Activated CD4-positive, alpha-beta T cell treated with anti-CD3 and anti-CD28 coated beads for 24 hours (primary cell): ENCODE data around the gene RAB1A.

Experiments
- DNase-seq, 2 donors: peaks; one replicate each; pipeline ENCODE4 v3.0.0-alpha.2; 2020; ENCODE audit warnings: low read depth in 2 of 2

The RAB1A gene

GRCh38 chr2:65093211-65093610 is 36.7 kb downstream of the RAB1A start:
- no peak for DNase-seq

GRCh38 chr2:65092791-65093190 is 37.1 kb downstream of the RAB1A start:
- no peak for DNase-seq

- no peak for DNase-seq
These were observed 44.8 kb downstream of the RAB1A start for GRCh38 chr2:65085148-65085547.

- DNase-seq = no peak
These were observed 48.6 kb downstream of the RAB1A start for GRCh38 chr2:65081232-65081685.

GRCh38 chr2:65079017-65079416 is 50.9 kb downstream of the RAB1A start:
- no peak for DNase-seq

GRCh38 chr2:65077898-65078297 is 52.0 kb downstream of the RAB1A start:
- no peak for DNase-seq

GRCh38 chr2:65076345-65076710 is 53.6 kb downstream of the RAB1A start:
- DNase-seq = no peak

- DNase-seq = no peak
These were observed 54.1 kb downstream of the RAB1A start for GRCh38 chr2:65075605-65076344.

- DNase-seq = no peak
These were observed 54.7 kb downstream of the RAB1A start for GRCh38 chr2:65075176-65075575.

GRCh38 chr2:65073879-65074565 is 55.9 kb downstream of the RAB1A start:
- no peak for DNase-seq

- DNase-seq = no peak
These were observed 57.5 kb downstream of the RAB1A start for GRCh38 chr2:65072181-65072970.

GRCh38 chr2:65071499-65072180 is 58.3 kb downstream of the RAB1A start:
- DNase-seq = no peak

GRCh38 chr2:65070856-65071255 is 59.0 kb downstream of the RAB1A start:
- no peak for DNase-seq

GRCh38 chr2:65070172-65070830 is 59.6 kb downstream of the RAB1A start:
- DNase-seq = no peak

- DNase-seq = no peak
These were observed 60.5 kb downstream of the RAB1A start for GRCh38 chr2:65069439-65069824.

- DNase-seq = no peak
These were observed 61.9 kb downstream of the RAB1A start for GRCh38 chr2:65067806-65068553.

- no peak for DNase-seq
These were observed 65.0 kb downstream of the RAB1A start for GRCh38 chr2:65064728-65065552.

- no peak for DNase-seq
These were observed 66.8 kb downstream of the RAB1A start for GRCh38 chr2:65062843-65063825.

GRCh38 chr2:65061910-65062339 is 68.0 kb downstream of the RAB1A start:
- DNase-seq = no peak
